SKM-1 treated with dmso at 0.1 percent for 144 hours (cell line): Measurements from ENCODE around the gene NCAPD2.

Experiments used
- DNase-seq: peaks from one replicate; lab custom pipeline; 2025; ENCODE audit not compliant: unreplicated experiment; lab: John Stamatoyannopoulos, UW

NCAPD2 gene

DNA sequence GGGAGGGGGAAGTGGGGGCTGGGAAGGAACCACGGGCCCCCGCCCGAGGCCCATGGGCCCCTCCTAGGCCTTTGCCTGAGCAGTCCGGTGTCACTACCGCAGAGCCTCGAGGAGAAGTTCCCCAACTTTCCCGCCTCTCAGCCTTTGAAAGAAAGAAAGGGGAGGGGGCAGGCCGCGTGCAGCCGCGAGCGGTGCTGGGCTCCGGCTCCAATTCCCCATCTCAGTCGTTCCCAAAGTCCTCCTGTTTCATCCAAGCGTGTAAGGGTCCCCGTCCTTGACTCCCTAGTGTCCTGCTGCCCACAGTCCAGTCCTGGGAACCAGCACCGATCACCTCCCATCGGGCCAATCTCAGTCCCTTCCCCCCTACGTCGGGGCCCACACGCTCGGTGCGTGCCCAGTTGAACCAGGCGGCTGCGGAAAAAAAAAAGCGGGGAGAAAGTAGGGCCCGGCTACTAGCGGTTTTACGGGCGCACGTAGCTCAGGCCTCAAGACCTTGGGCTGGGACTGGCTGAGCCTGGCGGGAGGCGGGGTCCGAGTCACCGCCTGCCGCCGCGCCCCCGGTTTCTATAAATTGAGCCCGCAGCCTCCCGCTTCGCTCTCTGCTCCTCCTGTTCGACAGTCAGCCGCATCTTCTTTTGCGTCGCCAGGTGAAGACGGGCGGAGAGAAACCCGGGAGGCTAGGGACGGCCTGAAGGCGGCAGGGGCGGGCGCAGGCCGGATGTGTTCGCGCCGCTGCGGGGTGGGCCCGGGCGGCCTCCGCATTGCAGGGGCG lies 40.2 kb downstream of the NCAPD2 start, which contains the start of gene GAPDH:
TSS of gene GAPDH (plus strand) at position 595 of the 772 bp plus-strand sequence. CDS start 316 bp downstream, outside the sequence.
- DNase-seq, result peak; percentile 80

DNA sequence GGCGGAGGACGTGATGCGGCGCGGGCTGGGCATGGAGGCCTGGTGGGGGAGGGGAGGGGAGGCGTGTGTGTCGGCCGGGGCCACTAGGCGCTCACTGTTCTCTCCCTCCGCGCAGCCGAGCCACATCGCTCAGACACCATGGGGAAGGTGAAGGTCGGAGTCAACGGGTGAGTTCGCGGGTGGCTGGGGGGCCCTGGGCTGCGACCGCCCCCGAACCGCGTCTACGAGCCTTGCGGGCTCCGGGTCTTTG lies 40.7 kb downstream of the NCAPD2 start:
- no peak for DNase-seq

DNA sequence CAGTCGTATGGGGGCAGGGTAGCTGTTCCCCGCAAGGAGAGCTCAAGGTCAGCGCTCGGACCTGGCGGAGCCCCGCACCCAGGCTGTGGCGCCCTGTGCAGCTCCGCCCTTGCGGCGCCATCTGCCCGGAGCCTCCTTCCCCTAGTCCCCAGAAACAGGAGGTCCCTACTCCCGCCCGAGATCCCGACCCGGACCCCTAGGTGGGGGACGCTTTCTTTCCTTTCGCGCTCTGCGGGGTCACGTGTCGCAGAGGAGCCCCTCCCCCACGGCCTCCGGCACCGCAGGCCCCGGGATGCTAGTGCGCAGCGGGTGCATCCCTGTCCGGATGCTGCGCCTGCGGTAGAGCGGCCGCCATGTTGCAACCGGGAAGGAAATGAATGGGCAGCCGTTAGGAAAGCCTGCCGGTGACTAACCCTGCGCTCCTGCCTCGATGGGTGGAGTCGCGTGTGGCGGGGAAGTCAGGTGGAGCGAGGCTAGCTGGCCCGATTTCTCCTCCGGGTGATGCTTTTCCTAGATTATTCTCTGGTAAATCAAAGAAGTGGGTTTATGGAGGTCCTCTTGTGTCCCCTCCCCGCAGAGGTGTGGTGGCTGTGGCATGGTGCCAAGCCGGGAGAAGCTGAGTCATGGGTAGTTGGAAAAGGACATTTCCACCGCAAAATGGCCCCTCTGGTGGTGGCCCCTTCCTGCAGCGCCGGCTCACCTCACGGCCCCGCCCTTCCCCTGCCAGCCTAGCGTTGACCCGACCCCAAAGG lies 41.2 kb downstream of the NCAPD2 start:
- DNase-seq, result peak; percentile 52

DNA sequence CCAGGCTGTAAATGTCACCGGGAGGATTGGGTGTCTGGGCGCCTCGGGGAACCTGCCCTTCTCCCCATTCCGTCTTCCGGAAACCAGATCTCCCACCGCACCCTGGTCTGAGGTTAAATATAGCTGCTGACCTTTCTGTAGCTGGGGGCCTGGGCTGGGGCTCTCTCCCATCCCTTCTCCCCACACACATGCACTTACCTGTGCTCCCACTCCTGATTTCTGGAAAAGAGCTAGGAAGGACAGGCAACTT lies 41.7 kb downstream of the NCAPD2 start:
- no peak for DNase-seq

DNA sequence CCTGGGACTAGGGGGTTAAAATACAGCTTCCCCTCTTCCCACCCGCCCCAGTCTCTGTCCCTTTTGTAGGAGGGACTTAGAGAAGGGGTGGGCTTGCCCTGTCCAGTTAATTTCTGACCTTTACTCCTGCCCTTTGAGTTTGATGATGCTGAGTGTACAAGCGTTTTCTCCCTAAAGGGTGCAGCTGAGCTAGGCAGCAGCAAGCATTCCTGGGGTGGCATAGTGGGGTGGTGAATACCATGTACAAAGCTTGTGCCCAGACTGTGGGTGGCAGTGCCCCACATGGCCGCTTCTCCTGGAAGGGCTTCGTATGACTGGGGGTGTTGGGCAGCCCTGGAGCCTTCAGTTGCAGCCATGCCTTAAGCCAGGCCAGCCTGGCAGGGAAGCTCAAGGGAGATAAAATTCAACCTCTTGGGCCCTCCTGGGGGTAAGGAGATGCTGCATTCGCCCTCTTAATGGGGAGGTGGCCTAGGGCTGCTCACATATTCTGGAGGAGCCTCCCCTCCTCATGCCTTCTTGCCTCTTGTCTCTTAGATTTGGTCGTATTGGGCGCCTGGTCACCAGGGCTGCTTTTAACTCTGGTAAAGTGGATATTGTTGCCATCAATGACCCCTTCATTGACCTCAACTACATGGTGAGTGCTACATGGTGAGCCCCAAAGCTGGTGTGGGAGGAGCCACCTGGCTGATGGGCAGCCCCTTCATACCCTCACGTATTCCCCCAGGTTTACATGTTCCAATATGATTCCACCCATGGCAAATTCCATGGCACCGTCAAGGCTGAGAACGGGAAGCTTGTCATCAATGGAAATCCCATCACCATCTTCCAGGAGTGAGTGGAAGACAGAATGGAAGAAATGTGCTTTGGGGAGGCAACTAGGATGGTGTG lies 42.3 kb downstream of the NCAPD2 start:
- DNase-seq, result no peak

DNA sequence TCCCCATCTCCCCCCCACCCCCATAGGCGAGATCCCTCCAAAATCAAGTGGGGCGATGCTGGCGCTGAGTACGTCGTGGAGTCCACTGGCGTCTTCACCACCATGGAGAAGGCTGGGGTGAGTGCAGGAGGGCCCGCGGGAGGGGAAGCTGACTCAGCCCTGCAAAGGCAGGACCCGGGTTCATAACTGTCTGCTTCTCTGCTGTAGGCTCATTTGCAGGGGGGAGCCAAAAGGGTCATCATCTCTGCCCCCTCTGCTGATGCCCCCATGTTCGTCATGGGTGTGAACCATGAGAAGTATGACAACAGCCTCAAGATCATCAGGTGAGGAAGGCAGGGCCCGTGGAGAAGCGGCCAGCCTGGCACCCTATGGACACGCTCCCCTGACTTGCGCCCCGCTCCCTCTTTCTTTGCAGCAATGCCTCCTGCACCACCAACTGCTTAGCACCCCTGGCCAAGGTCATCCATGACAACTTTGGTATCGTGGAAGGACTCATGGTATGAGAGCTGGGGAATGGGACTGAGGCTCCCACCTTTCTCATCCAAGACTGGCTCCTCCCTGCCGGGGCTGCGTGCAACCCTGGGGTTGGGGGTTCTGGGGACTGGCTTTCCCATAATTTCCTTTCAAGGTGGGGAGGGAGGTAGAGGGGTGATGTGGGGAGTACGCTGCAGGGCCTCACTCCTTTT lies 43.1 kb downstream of the NCAPD2 start:
- no peak for DNase-seq

DNA sequence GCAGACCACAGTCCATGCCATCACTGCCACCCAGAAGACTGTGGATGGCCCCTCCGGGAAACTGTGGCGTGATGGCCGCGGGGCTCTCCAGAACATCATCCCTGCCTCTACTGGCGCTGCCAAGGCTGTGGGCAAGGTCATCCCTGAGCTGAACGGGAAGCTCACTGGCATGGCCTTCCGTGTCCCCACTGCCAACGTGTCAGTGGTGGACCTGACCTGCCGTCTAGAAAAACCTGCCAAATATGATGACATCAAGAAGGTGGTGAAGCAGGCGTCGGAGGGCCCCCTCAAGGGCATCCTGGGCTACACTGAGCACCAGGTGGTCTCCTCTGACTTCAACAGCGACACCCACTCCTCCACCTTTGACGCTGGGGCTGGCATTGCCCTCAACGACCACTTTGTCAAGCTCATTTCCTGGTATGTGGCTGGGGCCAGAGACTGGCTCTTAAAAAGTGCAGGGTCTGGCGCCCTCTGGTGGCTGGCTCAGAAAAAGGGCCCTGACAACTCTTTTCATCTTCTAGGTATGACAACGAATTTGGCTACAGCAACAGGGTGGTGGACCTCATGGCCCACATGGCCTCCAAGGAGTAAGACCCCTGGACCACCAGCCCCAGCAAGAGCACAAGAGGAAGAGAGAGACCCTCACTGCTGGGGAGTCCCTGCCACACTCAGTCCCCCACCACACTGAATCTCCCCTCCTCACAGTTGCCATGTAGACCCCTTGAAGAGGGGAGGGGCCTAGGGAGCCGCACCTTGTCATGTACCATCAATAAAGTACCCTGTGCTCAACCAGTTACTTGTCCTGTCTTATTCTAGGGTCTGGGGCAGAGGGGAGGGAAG lies 43.9 kb downstream of the NCAPD2 start:
- DNase-seq, result peak; percentile 4

DNA sequence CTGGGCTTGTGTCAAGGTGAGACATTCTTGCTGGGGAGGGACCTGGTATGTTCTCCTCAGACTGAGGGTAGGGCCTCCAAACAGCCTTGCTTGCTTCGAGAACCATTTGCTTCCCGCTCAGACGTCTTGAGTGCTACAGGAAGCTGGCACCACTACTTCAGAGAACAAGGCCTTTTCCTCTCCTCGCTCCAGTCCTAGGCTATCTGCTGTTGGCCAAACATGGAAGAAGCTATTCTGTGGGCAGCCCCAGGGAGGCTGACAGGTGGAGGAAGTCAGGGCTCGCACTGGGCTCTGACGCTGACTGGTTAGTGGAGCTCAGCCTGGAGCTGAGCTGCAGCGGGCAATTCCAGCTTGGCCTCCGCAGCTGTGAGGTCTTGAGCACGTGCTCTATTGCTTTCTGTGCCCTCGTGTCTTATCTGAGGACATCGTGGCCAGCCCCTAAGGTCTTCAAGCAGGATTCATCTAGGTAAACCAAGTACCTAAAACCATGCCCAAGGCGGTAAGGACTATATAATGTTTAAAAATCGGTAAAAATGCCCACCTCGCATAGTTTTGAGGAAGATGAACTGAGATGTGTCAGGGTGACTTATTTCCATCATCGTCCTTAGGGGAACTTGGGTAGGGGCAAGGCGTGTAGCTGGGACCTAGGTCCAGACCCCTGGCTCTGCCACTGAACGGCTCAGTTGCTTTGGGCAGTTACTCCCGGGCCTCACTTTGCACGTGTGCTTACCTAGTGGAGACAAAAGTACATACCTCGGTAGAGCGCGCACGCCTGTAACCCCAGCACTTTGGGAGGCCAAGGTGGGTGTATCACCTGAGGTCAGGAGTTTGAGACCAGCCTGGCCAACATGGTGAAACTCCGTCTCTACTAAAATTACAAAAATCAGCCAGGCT lies 44.8 kb downstream of the NCAPD2 start:
- DNase-seq, result no peak

DNA sequence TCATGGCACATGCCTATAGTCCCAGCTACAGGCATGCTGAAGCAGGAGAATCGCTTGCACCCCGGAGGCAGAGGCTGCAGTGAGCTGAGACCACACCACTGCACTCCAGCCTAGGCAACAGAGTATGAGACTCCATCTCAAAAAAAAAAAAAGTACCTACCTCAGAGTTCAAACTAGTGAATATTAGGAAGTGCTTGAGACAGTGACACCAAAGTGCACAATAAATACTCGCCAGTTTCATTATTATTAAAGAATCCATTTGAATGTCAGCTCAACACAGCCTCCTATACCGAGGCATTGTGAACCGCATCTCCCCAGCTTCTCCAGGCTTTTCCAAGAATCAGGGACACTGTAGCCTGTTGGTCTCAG lies 45.4 kb downstream of the NCAPD2 start:
- no peak for DNase-seq

DNA sequence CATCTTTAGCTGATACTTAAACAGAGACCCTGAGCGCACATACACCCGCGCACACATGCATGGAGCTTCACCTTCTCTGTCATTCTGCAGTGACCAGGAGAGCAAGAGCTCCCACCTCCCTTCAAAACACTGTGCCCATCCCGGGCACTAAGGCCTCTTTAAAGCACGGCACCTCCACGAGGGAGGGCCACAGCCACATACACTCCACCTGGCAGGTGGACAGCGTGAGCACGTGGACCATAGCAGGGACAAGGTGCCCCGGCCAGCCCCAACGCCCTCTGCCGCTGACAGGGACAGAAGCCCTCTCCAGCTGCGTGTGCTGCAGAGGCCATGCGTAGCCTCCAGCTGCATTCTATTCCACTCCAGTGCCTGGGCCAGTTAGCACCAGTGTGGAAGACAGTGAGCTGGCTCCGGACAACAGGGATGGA lies 45.8 kb downstream of the NCAPD2 start:
- DNase-seq, result no peak

DNA sequence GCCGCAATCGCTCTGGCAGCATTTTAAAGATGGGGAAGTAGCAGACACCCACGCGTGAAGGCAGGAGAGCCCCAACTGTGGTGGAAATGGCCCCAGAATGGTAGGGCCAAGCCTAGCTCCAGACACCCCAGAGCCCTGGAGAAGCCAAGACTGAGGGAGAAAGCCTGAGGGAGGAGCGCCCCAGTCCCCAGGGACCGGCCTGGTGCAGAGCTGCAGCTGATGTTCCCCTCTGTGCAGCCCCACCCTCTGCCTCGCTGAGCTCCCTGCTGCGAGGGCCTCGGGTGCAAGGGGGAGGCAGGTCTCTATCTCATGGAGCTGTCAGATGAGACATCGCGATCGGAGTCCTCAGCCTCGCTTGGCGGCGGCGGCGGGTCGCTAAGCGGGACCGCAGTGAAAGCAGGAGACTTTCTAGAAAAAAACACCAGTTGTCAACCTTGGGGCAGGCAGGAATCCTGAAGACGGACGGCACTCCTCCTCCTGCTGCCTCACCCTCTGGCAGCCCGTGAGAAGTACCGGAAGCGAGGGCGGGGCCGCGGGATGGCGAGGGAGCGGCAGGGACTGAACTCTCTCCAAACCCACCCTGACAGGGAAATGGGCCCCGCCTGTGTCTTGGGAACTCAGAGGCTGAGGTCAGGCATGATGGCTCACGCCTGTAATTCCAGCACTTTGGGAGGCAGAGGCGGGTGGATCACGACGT lies 46.4 kb downstream of the NCAPD2 start:
- no peak for DNase-seq

DNA sequence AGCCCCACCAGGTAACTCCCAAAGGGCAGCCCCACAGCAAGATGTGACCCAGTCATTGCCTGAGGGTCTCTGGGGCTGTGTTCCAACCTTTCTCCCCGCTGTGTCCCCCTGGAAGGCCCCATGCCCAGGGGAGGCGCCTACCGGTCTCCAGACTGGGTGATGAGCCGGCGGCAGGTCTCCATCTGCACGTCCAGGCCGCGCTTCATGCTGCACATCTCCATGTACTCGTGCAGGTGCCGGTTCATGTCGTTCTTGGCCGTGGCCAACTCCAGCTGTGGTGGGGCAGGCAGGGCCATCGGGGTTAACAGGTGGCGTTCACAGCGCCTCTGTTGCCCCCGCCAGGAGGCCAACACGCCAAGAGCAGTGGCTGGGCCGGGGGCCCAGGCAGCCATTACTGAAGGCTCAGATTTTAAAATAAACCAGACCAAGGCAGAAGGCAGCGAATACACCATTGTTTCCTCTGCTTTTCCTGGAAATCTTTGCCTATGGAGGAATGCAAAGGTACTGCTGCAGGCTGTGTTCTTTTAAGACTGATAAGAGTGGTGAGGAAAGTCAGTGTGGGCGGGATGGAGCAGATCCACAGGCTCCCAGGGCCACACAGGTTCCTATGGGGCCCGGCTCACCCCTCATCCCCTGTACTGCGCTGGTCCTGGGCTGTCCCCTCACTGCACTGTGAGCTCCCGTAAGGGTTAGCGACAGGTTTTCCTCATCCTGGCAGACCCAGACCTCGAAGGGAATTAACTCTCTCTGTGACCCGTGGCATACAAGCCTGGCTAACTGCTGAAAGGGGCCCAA lies 47.7 kb downstream of the NCAPD2 start:
- DNase-seq, result no peak

DNA sequence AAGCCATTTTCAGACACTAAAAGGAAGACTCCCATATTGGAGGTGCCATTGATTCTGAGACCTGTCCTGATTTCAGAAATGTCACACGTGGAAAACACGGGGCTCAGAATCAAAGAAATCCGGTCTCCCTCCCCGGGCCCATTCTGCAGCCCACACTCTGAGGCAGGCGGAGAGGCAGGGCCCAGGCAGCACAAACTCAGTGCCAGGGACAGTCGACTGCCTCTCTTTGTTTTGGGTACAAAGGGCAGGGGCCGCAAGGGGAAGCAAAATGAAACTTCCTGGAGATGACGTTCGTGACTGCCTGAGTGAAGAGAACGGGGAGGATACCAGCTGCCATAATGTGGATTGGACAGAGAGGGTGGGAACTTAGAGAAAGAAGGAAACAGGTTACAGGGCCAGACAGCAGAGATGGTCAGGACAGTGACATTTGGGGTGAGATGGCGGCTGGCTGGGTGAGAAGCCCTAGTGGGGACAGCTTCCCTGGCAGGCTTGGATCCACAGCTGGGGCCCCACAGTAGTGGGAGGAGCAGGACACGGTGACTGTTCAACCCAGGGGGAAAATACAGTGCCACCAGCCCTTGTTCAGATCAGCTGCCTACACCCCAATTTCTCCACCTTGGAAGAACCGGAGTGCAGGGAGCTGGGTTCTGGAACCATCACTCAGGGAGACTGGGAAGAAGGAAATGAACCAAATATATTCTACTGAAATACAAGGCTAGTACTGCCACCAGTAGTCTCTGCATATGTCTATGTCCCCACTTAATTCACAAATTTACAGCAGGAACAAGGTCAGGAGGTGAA lies 48.5 kb downstream of the NCAPD2 start:
- no peak for DNase-seq

DNA sequence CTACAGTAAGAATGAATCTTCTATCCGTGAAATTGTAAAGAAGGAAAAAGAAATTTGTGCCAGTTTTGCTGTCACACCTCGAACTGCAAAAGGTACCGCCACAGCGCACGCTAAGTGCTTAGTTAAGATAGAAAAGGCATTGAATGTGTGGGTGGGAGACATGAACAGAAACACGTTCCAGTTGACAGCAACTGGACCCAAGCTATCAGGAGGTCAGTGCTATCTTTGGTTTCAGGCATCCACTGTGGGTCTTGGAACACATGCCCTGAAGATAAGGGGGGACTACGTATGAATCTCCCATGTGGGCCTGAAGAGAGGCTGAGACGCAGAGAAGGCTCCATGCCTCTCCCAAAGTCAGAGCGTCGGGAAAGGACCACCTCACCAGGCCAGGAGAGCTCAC lies 52.1 kb downstream of the NCAPD2 start:
- no peak for DNase-seq

DNA sequence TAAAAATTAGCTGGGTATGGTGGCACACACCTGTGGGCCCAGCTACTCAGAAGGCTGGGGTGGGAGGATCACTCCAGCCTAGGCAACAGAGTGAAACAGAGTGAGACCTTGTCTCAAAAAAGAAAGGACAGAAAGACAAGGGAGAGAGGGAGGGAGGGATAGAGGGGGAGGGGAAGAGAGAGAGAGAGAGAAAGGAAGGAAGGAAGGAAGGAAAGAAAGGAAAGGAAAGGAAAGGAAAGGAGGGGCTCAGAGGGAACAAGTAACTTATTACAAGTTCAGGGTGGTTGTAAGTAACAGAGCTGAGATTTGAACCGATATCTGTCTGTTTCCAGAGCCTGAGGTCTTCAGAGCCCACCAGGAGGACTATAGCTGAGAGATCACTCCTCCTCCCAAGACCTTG lies 53.7 kb downstream of the NCAPD2 start:
- no peak for DNase-seq

DNA sequence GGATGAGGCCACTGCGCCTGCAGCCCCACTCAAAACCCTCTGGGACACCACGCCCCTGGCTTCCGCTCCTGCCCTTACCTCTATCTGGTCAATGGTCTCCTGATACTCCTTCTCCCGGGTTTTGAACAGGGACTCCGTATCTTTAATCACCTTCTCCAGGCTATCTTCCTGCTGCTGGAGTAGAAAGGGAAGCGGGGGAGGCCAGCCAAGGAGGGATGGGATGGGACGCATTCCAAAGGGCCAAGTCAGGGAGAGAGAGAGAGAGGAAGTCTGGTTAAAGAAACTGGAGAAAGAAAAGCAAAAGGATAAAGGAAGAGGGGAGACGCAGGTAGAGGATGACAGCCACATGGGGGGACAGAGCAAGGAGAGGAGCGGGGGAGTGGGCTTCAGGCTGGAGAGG lies 54.1 kb downstream of the NCAPD2 start:
- no peak for DNase-seq

DNA sequence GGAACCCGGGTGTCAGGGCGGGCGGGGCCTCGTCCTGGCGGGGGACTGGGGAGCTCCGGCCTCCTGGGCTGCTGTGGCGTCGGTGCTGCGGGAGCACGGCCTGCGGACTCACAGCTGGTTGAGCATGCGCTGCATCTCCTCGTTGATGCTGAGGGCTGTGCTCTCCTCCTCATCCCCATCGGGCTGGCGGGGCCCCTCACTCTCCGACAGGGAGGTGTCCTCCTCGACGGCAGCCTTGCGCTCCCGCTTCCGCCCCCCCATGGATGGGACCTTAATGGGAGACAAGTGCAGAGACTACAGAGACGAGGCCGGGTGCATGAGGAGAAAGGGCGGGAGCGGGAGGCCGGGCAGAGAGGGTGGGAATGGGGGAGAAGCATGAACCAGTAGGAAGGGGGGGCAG lies 54.7 kb downstream of the NCAPD2 start:
- no peak for DNase-seq
